GM12878 (cell line): ENCODE results near the gene PIAS1. TPM values are rescaled to one million over a fixed set of nuclear protein-coding genes. Genes with fewer than 3 reads are reported as not detected.

ENCODE experiments used
- BCL3 ChIP-seq: IDR thresholded peaks from 2 replicates; pipeline ENCODE4 v1.6.1; 2011; ENCODE audit warnings: borderline replicate concordance, low read depth, mild to moderate bottlenecking, moderate library complexity, low read length; ENCODE audit not compliant: insufficient read depth, poor library complexity, severe bottlenecking
- CBX3 ChIP-seq: fragments of 200-600 bp; sonication (generic); IDR thresholded peaks from 2 replicates; pipeline ENCODE4 v1.6.1; 2016; ENCODE audit warnings: low read depth, borderline replicate concordance
- CHD1 ChIP-seq: IDR thresholded peaks from 2 replicates; pipeline ENCODE4 v1.6.1; 2012; ENCODE audit warnings: low read depth, low read length, improper control_type of control experiment
- CHD4 ChIP-seq: fragments of 200-600 bp; sonication (generic); IDR thresholded peaks from 2 replicates; pipeline ENCODE4 v1.6.1; 2016; ENCODE audit warnings: mild to moderate bottlenecking
- E2F8 ChIP-seq: fragments of 450-650 bp; IDR thresholded peaks from 2 replicates; pipeline ENCODE4 v1.6.1; 2018; ENCODE audit warnings: mild to moderate bottlenecking, low read depth, moderate library complexity; ENCODE audit not compliant: partially characterized antibody
- E4F1 ChIP-seq: fragments of 450-650 bp; IDR thresholded peaks from 2 replicates; pipeline ENCODE4 v1.6.1; 2018; ENCODE audit warnings: borderline replicate concordance, mild to moderate bottlenecking; ENCODE audit not compliant: partially characterized antibody
- FOXM1 ChIP-seq: IDR thresholded peaks from 2 replicates; pipeline ENCODE4 v1.6.1; 2012; ENCODE audit warnings: low read depth, mild to moderate bottlenecking, inconsistent platforms, low read length, moderate library complexity
- HDAC6 ChIP-seq: fragments of 200-600 bp; sonication (generic); IDR thresholded peaks from one replicate; pipeline ENCODE4 v1.8.0; 2017; ENCODE audit warnings: antibody characterized with exemption; ENCODE audit not compliant: unreplicated experiment
- MEF2A ChIP-seq: IDR thresholded peaks from 2 replicates; pipeline ENCODE4 v1.6.1; 2011; ENCODE audit warnings: low read depth, mild to moderate bottlenecking, low read length, moderate library complexity; ENCODE audit not compliant: insufficient read depth
- PRDM15 ChIP-seq: fragments of 450-650 bp; formaldehyde crosslinking; IDR thresholded peaks from 2 replicates; pipeline ENCODE4 v1.4.0; 2020; ENCODE audit warnings: mild to moderate bottlenecking, moderate library complexity
- RAD21 ChIP-seq: IDR thresholded peaks from 2 replicates; pipeline ENCODE4 v1.6.1; 2011; ENCODE audit warnings: mild to moderate bottlenecking, low read depth, low read length, moderate library complexity; ENCODE audit not compliant: insufficient read depth
- RAD51 ChIP-seq: fragments of 450-650 bp; IDR thresholded peaks from 2 replicates; pipeline ENCODE4 v1.6.1; 2016; ENCODE audit warnings: moderate library complexity, mild to moderate bottlenecking, inconsistent platforms
- RCOR1 ChIP-seq: conservative IDR thresholded peaks from 2 replicates; pipeline ENCODE4 v1.6.1; 2012; ENCODE audit warnings: low read depth, low read length, improper control_type of control experiment
- SIX5 ChIP-seq: IDR thresholded peaks from 2 replicates; pipeline ENCODE4 v1.6.1; 2011; ENCODE audit warnings: mild to moderate bottlenecking, low read depth, low read length, moderate library complexity; ENCODE audit not compliant: severe bottlenecking
- SMC3 ChIP-seq: IDR thresholded peaks from 2 replicates; pipeline ENCODE4 v1.6.1; 2011; ENCODE audit warnings: low read length, improper control_type of control experiment, borderline replicate concordance
- SP1 ChIP-seq: IDR thresholded peaks from one replicate; pipeline ENCODE4 v1.6.1; 2011; ENCODE audit warnings: low read depth, low read length
- SREBF2 ChIP-seq: IDR thresholded peaks from 2 replicates; pipeline ENCODE4 v1.6.1; 2012; ENCODE audit warnings: mild to moderate bottlenecking, low read length
- SRF ChIP-seq, 2 experiments: IDR thresholded peaks; 2 replicates each; pipeline ENCODE4 v1.6.1; 2011; ENCODE audit warnings: low read depth in 2 of 2, low read length in 2 of 2, mild to moderate bottlenecking in 1 of 2, moderate library complexity in 1 of 2
- STAT1 ChIP-seq: fragments of 450-650 bp; conservative IDR thresholded peaks from 2 replicates; pipeline ENCODE4 v1.6.1; 2014; ENCODE audit warnings: antibody characterized with exemption, mild to moderate bottlenecking
- polyA plus RNA-seq, 11 experiments: library from polyadenylated mRNA; depleted of rRNA in 4 of 11; unstranded in 6 of 11; stranded (reverse) in 5 of 11; fragments of >200 nt; fragmentation: Nextera tagmentation in 4 of 11; fragmentation: Illumina TruSeq in 1 of 11; extraction: Ambion mirVana in 4 of 11; extraction: Trizol in 1 of 11; gene quantifications; 1 replicate in 1 of 11; 2 replicates in 10 of 11; pipeline versions ENCODE4 v1.2.1 to v1.2.3, GENCODE V29; 2011 to 2016; ENCODE audit warnings: inconsistent platforms in 2 of 11, missing spikeins in 2 of 11, low read depth in 1 of 11
- total RNA-seq, 4 experiments: library from RNA; depleted of rRNA in 3 of 4; stranded (reverse); fragments of >200 nt in 3 of 4; fragmentation: Illumina TruSeq in 1 of 4; extraction: Trizol in 1 of 4; gene quantifications; 2 replicates each; pipeline versions ENCODE4 v1.2.1 to v1.2.3, GENCODE V29; 2013 to 2021

The PIAS1 gene
- total and polyA plus RNA-seq, 10 of the 15 experiments (the other 5 are each of a cell fraction or from before 2014, with no cell fraction given), result 20.2 to 96.3 (median 37.0) TPM

- TF ChIP-seq E4F1 (no peak), CHD1 (no peak), PRDM15 (CRISPR knock-in tag) (no peak), SP1 (no peak), BCL3 (no peak), STAT1 (no peak), SMC3 (no peak), SIX5 (no peak), RCOR1 (no peak), MEF2A (peak; percentile 65; the same call in 1 of the 2 replicates), CBX3 (no peak), RAD21 (no peak), HDAC6 (no peak), FOXM1 (peak; percentile 33; the same call in 1 of the 2 replicates), RAD51 (peak; percentile 55; the same call in 1 of the 2 replicates), SRF (IDR thresholded peaks at IDR 0.05; ENCODE audit: low read depth in 2 of 2, low read length in 2 of 2) (no peak), E2F8 (no peak), CHD4 (no peak), SREBF2 (no peak)
- TF ChIP-seq, all 136 proteins: peak for 8
Measured at GRCh38 chr15:68188647-68189046, 134.5 kb downstream of the PIAS1 start (continued).
